ENCODE results near the gene ANKRD35.
"Not testable (repeated sequence)": the region's sequence is repeated elsewhere in the genome, so short reads cannot be mapped to it uniquely, and the experiment has no call there.

The ANKRD35 gene

GRCh38 chr1:145885738-145886287, at the start of gene ANKRD35:
TSS of gene ANKRD35 (minus strand) at chr1:145885866. CDS start at chr1:145885758, 108 bp downstream.
- ATAC-seq, result peak; percentile 99
- TF ChIP-seq TCF4 (CRISPR knock-in tag; IDR thresholded peaks at IDR 0.05; ENCODE audit: borderline replicate concordance) (no peak), TOX (CRISPR knock-in tag; IDR thresholded peaks at IDR 0.05; ENCODE audit: borderline replicate concordance) (no peak), TSHZ2 (CRISPR knock-in tag; IDR thresholded peaks at IDR 0.05) (no peak), ARNTL (CRISPR knock-in tag; IDR thresholded peaks at IDR 0.05; ENCODE audit: borderline replicate concordance, low read depth) (no peak), ZFP30 (CRISPR knock-in tag; IDR thresholded peaks at IDR 0.05) (no peak), POU6F1 (CRISPR knock-in tag; IDR thresholded peaks at IDR 0.05; ENCODE audit: borderline replicate concordance, low read depth) (no peak), CSRNP3 (CRISPR knock-in tag; IDR thresholded peaks at IDR 0.05) (no peak), CREB5 (CRISPR knock-in tag; IDR thresholded peaks at IDR 0.05; ENCODE audit: low read depth) (no peak), GLIS3 (CRISPR knock-in tag; IDR thresholded peaks at IDR 0.05) (no peak), SNAI2 (CRISPR knock-in tag; IDR thresholded peaks at IDR 0.05) (no peak)

- not testable (repeated sequence) for ATAC-seq
These were observed 46.9 kb upstream of the ANKRD35 start for GRCh38 chr1:145932522-145933009.

- ATAC-seq, result no peak
- TF ChIP-seq ZNF565 (CRISPR knock-in tag; conservative IDR thresholded peaks at IDR 0.05; ENCODE audit: low read depth), result no peak
- no peak for TF ChIP-seq OSR1 (CRISPR knock-in tag; IDR thresholded peaks at IDR 0.05)
- no peak for TF ChIP-seq ZNF8 (CRISPR knock-in tag; IDR thresholded peaks at IDR 0.05)
- no peak; the same call in 1 of the 2 replicates for TF ChIP-seq CSRNP3 (CRISPR knock-in tag; IDR thresholded peaks at IDR 0.05)
- no peak for TF ChIP-seq GLIS3 (CRISPR knock-in tag; IDR thresholded peaks at IDR 0.05)
- TF ChIP-seq TCF4 (CRISPR knock-in tag; IDR thresholded peaks at IDR 0.05; ENCODE audit: borderline replicate concordance), result no peak
- no peak for TF ChIP-seq SNAI2 (CRISPR knock-in tag; IDR thresholded peaks at IDR 0.05)
- TF ChIP-seq ZFP3 (CRISPR knock-in tag; IDR thresholded peaks at IDR 0.05), result no peak
- TF ChIP-seq RARB (CRISPR knock-in tag; IDR thresholded peaks at IDR 0.05), result no peak
- no peak for TF ChIP-seq CREB5 (CRISPR knock-in tag; IDR thresholded peaks at IDR 0.05; ENCODE audit: low read depth)
- no peak for TF ChIP-seq ZFP30 (CRISPR knock-in tag; IDR thresholded peaks at IDR 0.05)
- TF ChIP-seq POU6F1 (CRISPR knock-in tag; IDR thresholded peaks at IDR 0.05; ENCODE audit: borderline replicate concordance, low read depth), result no peak
- no peak for TF ChIP-seq ISL1 (CRISPR knock-in tag; IDR thresholded peaks at IDR 0.05)
These were observed 42.4 kb upstream of the ANKRD35 start for GRCh38 chr1:145927916-145928643.
